GM19239 (cell line): ENCODE results near the gene MUC3A.
"Not testable (repeated sequence)": the region's sequence is repeated elsewhere in the genome, so short reads cannot be mapped to it uniquely, and the experiment has no call there.

ENCODE experiments used
- DNase-seq: peaks from one replicate; pipeline ENCODE4 v3.0.0; 2011; ENCODE audit warnings: low spot score; ENCODE audit not compliant: insufficient read length
- FAIRE-seq: peaks from 2 replicates; lab custom pipeline; 2011; peaks lifted over from hg19 to GRCh38; lab: Jason Lieb, UNC

Gene MUC3A

GRCh38 chr7:101007361-101007760, 58.0 kb downstream of the MUC3A start:
- DNase-seq, FAIRE-seq: not testable (repeated sequence)

- no peak for DNase-seq
Measured at GRCh38 chr7:101009629-101010028, 60.3 kb downstream of the MUC3A start.

GRCh38 chr7:101012931-101013330, 63.6 kb downstream of the MUC3A start:
- FAIRE-seq (no peak), DNase-seq (no peak)

More at GRCh38 chr7:101009629-101010028, 60.3 kb downstream of the MUC3A start:
- no peak for FAIRE-seq

GRCh38 chr7:101015626-101016025, 66.3 kb downstream of the MUC3A start:
- DNase-seq (no peak), FAIRE-seq (no peak)

GRCh38 chr7:101017064-101017777, 67.9 kb downstream of the MUC3A start:
- DNase-seq (peak; percentile 80), FAIRE-seq (peak; percentile 84)
